ENCODE results near the gene RAB42.
"Not testable (repeated sequence)": the region's sequence is repeated elsewhere in the genome, so short reads cannot be mapped to it uniquely, and the experiment has no call there.

The RAB42 gene

DNA sequence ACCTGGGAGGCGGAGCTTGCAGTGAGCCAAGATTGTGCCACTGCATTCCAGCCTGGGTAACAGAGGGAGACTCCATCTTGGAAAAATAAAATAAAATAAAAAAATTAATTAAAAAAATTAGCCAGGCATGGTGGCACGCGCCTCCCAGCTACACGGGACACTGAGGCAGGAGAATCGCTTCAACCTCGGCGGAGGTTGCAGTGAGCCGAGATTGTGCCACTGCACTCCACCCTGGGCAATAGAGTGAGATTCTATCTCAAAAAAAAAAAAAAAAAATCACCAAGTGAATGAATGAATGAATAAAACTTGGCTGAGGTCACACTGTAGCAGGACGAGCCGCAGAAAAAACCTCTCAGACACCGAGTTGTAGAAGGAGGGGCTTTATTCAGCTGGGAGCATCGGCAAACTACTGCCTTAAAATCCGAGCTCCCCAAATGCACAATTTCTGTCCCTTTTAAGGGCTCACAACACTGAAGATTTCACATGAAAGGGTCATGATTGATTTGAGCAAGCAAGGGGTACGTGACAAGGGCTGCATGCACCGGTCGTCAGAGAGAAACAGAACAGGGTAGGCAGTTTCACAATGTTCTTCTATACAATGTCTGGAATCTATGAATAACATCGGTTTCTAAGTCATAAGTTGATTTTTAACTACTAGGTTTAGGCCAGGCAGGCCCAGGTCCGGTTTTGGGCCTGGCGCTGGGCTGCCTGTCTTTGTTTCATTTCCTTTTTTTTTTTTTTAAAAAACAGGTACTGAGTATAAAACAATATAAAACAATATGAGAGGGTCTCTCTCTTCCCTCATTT is 5.3 kb upstream of the RAB42 start:
- DNase-seq (ENCODE audit: low read depth), result not testable (repeated sequence)

DNA sequence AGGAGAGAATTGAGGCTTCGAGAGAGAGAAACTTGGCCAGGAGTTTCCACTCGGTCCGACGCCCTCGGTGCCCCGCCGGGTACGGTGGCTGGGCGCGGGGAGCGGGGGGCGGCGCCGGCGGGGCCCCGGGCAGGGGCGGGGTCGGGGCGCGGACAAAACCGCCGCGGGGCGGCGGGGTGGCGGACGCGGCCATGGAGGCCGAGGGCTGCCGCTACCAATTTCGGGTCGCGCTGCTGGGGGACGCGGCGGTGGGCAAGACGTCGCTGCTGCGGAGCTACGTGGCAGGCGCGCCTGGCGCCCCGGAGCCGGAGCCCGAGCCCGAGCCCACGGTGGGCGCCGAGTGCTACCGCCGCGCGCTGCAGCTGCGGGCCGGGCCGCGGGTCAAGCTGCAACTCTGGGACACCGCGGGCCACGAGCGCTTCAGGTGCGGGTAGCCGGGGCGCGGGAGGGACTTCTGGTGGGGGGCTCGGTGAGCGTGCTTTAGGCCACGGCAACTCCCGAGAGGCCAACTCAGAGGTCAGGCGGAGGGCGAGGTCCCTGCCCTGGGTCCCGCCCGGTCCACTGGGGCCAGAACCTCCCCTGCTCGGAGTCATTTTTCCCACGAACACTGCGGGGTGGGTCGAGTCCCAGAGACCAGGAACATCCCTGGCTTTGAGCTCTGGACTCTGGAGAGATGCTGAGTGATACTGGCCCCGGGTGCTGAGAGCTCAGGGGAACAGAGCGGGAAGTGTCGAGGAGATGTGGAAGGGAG is 431 bp downstream of the RAB42 start:
- no peak for DNase-seq (ENCODE audit: low read depth)

DNA sequence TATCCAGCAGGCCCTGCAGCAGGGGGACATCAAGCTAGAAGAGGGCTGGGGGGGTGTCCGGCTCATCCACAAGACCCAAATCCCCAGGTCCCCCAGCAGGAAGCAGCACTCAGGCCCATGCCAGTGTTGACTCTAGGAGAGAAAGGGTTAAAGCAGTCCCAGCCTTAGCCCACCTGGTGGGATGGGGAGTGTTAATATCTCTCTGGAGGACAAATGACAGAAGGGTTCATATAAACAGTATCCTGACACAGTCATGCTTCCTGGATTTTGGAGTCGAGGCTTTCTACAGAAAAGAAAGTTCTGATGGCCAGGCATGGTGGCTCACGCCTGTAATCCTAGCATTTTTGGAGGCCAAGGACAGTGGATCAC is 1.9 kb downstream of the RAB42 start:
- DNase-seq (ENCODE audit: low read depth), result not testable (repeated sequence)

- DNase-seq (ENCODE audit: low read depth), result not testable (repeated sequence)
These were observed 2.8 kb downstream of the RAB42 start for GRCh38 chr1:28594686-28595411.

DNA sequence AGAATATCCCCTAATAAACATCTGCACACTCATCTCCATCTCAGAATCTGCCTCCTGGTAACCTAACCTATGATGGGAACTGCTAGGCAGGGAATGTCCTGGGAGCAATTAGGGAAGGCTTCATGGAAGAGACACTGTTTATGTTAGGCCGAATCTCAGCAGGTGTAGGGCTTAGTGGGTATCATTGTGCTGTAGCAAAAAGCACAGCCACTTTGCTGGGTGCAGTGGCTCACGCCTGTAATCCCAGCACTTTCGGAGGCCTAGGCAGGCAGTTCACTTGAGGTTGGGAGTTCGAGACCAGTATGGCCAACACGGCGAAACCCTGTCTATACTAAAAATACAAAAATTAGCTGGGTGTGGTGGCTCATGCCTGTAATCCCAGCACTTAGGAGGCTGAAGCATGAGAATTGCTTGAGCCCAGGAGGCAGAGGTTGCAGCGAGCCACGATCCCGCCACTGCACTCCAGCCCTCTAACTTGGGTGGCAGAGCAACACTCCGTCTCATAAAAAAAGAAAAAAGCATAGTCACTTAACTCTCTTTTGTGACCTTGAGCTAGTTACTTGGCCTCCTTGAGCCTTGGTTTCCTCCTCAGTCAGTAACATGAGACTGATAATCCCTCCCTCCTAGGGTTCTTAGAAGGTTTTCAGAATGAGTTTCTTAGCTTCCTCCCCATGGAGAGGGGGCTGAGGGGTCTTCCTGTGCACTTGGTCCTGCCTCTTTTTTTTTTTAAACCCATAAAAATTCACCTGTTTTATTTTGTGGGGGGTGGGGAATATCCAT is 3.5 kb downstream of the RAB42 start:
- no peak for DNase-seq (ENCODE audit: low read depth)

DNA sequence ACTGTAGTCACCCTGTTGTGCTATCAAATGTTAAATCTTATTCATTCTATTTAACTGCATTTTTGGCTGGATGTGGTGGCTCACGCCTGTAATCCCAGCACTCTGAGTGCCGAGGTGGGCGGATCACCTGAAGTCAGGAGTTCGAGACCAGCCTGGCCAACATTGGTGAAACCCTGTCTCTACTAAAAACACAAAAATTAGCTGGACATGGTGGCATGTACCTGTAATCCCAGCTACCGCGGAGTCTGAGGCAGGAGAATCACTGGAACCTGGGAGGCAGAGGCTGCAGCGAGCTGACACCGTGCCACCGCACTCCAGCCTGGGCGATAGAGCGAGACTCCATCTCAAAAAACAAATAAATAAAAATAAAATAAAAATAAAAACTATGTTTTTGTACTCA is 4.2 kb downstream of the RAB42 start:
- DNase-seq (ENCODE audit: low read depth), result not testable (repeated sequence)

GRCh38 chr1:28601696-28602095 is 9.6 kb downstream of the RAB42 start:
- no peak for DNase-seq (ENCODE audit: low read depth)

DNA sequence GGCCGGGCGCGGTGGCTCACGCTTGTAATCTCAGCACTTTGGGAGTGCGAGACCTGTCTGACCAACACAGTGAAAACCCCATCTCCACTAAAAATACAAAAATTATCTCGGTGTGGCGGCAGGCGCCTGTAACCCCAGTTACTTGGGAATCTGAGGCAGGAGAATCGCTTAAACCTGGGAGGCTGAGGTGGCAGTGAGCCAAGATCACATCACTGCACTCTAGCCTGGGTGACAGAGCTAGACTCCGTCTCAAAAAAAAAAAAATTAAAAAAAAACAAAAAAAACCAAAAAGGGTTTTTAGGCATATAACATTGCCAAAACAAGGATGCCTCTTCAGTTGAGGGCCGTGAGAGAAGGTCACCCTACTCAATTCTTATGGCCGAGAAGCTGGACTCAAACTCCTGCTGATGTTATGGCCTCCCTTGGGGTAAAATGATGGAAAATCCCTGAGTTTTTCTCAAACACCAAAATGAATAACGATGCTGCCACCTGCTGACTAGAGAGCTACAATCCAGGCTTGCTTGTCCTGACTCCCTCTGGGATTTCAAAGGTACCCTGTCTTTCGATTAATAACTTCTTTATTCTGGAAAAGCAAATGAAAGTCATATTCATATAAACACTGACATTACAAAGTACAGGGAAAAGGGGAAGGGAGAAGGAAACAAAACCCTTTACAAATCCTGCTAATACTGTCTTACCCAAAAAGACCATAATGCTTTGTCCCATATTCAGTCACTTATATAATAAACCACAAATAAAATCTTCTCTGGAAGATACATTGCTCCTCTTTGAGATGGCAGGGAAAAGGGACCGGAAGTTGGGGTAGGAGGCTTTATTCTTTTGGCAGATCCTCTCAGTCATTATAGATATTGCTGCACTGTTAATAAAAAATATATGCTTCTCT is 10.7 kb downstream of the RAB42 start:
- no peak for DNase-seq (ENCODE audit: low read depth)

DNA sequence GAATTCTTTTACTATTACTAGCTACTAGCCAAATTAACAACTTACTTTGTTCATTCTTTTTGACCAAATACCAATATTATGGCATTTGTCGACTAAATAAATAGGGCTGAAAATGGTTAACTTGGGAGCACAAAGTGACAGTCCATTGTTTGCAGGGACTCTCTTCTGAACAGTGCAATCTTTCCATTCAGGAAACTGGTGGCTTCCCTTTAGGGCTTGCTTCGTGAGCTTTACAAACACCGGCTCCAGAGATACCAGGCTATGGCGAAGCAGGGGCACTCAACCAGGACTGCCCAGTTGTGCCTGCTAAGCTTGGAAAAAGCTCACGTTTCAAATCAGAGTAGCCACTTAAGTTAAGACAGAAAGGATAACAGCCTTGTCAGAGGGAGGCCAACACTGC is 12.3 kb downstream of the RAB42 start:
- no peak for DNase-seq (ENCODE audit: low read depth)

DNA sequence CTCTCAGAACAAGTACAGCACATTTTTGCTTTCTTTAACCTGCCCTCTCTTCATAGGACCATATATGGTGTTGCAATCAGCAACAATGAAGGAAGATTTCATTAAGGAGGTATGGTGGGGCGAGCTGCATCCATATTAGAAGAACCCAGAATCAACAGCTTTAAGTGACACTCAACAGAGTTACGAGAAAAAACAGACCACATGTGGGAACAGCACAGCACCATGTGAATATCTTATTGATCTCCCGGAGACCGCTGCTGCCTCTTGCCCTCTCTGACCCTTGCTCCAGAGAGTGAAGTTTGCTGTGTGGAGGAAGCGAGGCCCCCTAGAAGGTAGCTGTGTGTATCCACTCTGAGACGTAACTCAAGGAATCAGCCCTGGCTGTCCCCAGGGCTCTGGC is 12.9 kb downstream of the RAB42 start:
- DNase-seq (ENCODE audit: low read depth), result no peak

- no peak for DNase-seq (ENCODE audit: low read depth)
These were observed 14.7 kb downstream of the RAB42 start for GRCh38 chr1:28606771-28607170.

- no peak for DNase-seq (ENCODE audit: low read depth)
These were observed 21.1 kb downstream of the RAB42 start for GRCh38 chr1:28613175-28613574.

DNA sequence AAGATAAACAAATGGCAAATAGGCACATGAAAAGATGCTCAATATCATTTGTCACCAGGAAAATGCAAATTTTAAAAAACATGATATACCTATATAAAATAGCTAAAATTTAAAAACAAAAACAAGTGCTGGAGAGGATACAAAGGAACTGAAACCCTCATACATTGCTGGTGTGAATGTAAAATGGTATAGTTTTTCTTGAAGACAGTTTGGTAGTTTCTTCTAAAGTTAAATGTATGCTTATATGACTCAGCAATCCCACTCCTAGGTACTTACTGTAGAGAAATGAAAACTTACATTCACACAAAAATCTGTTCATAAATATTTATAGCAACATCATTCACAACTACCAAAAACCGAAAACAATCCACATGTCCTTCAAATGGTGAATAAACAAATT is 39.6 kb downstream of the RAB42 start:
- no peak for DNase-seq (ENCODE audit: low read depth)

DNA sequence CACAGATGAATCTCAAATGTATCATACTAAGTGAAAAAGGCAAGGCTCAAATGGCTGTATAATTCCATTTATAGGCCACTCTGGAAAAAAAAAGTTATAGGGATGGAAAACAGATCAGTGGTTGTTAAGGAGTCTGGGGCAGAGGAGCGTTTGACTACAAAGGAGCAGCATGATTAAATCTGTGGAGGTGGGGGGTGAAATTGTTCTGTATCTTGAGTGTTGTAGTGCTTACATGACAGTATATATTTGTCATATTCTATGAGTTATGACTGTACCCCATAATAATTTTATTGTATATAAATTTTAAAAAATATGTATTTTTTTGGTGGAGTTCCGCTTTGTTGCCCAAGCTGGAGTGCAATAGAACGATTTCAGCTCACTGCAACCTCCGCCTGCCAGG is 40.5 kb downstream of the RAB42 start:
- DNase-seq (ENCODE audit: low read depth), result no peak

- DNase-seq (ENCODE audit: low read depth), result no peak
These were observed 48.7 kb downstream of the RAB42 start for GRCh38 chr1:28640766-28641165.

- no peak for DNase-seq (ENCODE audit: low read depth)
These were observed 50.2 kb downstream of the RAB42 start for GRCh38 chr1:28642056-28642846.

DNA sequence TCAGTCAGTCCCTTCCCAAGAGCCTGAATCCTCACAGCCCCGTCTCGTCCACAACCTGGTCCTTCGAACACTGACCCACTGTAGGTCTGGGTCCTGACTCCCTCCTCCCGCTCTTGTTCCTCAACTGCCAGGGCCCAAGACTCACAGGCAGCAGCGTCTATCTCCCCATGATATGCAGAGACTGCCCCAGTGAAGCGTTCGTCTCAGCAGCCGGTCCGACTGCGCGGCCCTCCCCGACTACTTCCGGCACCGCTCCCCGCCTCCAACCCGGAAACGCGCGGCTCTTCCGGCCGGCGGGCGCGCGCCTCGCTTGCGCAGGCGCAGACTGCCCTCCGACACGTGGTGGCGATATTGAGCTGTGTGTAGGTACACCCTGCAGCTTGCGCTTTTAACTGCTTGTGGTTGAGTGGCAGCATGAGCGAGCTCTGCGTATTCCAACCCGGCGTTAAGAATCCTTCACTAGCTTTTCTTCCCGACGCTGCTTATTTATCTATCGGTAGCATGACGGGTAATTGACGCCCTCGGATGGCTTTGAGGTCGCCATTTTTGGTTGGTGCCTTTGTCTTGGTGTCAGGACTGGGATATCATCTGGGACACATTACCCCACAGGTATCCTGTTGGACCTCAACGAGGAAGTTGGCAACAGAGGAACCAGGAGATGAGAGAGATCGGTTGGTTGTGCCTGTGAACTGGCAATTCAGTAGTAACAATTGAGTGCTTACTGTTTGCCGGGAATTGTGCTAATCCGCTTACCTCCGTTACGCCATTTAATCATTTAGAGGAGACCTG is 51.0 kb downstream of the RAB42 start, which contains the start of gene TAF12:
TAF12 (minus strand) TSS at position 221 of the 789 bp plus-strand sequence. CDS start 20,986 bp downstream, outside the sequence.
- DNase-seq (ENCODE audit: low read depth), result peak; percentile 86

GRCh38 chr1:28644494-28644893 is 52.4 kb downstream of the RAB42 start:
- DNase-seq (ENCODE audit: low read depth), result no peak

Measured in T-helper 22 cell (primary cell).